Esophagus squamous epithelium (tissue), 4 donors: ENCODE data around the gene GSC2.

Experiments
- CTCF ChIP-seq, 6 experiments: fragments of 450-650 bp in 4 of 6; fragments of 200-600 bp in 2 of 6; sonication (generic) in 2 of 6; IDR thresholded peaks; one replicate each; pipeline ENCODE4 v1.5.1; 2016 to 2019; ENCODE audit warnings: antibody characterized with exemption in 6 of 6, mild to moderate bottlenecking in 4 of 6, moderate library complexity in 4 of 6
- POLR2A ChIP-seq, 4 donors: fragments of 450-650 bp; IDR thresholded peaks; one replicate each; pipeline ENCODE4 v1.6.1; 2017; ENCODE audit warnings: antibody characterized with exemption in 4 of 4, mild to moderate bottlenecking in 4 of 4, moderate library complexity in 3 of 4

GRCh38 chr22:19172213-19173046 lies 22.3 kb upstream of the GSC2 start:
- TF ChIP-seq CTCF (IDR thresholded peaks at IDR 0.05), result no peak
- no peak for TF ChIP-seq POLR2A (IDR thresholded peaks at IDR 0.05)
